ENCODE results near the gene FUT3.

The FUT3 gene

DNA sequence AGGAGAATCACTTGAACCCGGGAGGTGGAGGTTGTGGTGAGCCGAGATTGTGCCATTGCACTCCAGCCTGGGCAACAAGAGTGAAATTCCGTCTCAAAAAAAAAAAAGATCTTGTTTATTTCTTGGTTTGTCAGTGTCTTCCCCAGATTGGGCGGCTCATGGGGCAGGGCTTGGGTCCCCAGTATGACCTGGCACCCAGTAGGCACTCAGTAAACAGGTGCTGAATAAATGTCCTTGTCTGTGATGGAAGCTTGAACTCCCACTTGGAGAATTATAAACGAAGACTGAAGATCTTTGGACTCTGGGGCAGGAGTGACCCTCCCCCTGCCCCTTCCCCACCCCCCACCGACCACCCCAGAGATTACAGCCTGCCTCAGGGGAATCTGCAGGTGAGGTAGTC is 28.9 kb upstream of the FUT3 start:
- no peak for TF ChIP-seq REST (IDR thresholded peaks at IDR 0.05; ENCODE audit: insufficient read depth in 1 of 2, low read depth in 2 of 2, low read length in 2 of 2)
- TF ChIP-seq TAF1 (IDR thresholded peaks at IDR 0.05; ENCODE audit: borderline replicate concordance, insufficient read depth, low read length), result no peak
- no peak for TF ChIP-seq POLR2AphosphoS5 (IDR thresholded peaks at IDR 0.05; ENCODE audit: low read depth, low read length)
- no peak for TF ChIP-seq FOXP2 (optimal IDR thresholded peaks at IDR 0.05; ENCODE audit: borderline replicate concordance, extremely low read depth, extremely low read length, insufficient read depth)
- no peak for TF ChIP-seq SIN3A (IDR thresholded peaks at IDR 0.05; ENCODE audit: borderline replicate concordance, insufficient read depth, low read length)

GRCh38 chr19:5877882-5878281 is 26.6 kb upstream of the FUT3 start:
- TF ChIP-seq POLR2AphosphoS5 (IDR thresholded peaks at IDR 0.05; ENCODE audit: low read depth, low read length) (no peak), TAF1 (IDR thresholded peaks at IDR 0.05; ENCODE audit: borderline replicate concordance, insufficient read depth, low read length) (no peak), SIN3A (IDR thresholded peaks at IDR 0.05; ENCODE audit: borderline replicate concordance, insufficient read depth, low read length) (no peak), FOXP2 (optimal IDR thresholded peaks at IDR 0.05; ENCODE audit: borderline replicate concordance, extremely low read depth, extremely low read length, insufficient read depth) (no peak), REST (IDR thresholded peaks at IDR 0.05; ENCODE audit: insufficient read depth in 1 of 2, low read depth in 2 of 2, low read length in 2 of 2) (no peak)

GRCh38 chr19:5877427-5877826 is 26.2 kb upstream of the FUT3 start:
- no peak for TF ChIP-seq TAF1 (IDR thresholded peaks at IDR 0.05; ENCODE audit: borderline replicate concordance, insufficient read depth, low read length)
- no peak for TF ChIP-seq REST (IDR thresholded peaks at IDR 0.05; ENCODE audit: insufficient read depth in 1 of 2, low read depth in 2 of 2, low read length in 2 of 2)
- TF ChIP-seq POLR2AphosphoS5 (IDR thresholded peaks at IDR 0.05; ENCODE audit: low read depth, low read length), result no peak
- no peak for TF ChIP-seq SIN3A (IDR thresholded peaks at IDR 0.05; ENCODE audit: borderline replicate concordance, insufficient read depth, low read length)
- TF ChIP-seq FOXP2 (optimal IDR thresholded peaks at IDR 0.05; ENCODE audit: borderline replicate concordance, extremely low read depth, extremely low read length, insufficient read depth), result no peak

GRCh38 chr19:5873617-5874199 is 22.5 kb upstream of the FUT3 start:
- TF ChIP-seq FOXP2 (optimal IDR thresholded peaks at IDR 0.05; ENCODE audit: borderline replicate concordance, extremely low read depth, extremely low read length, insufficient read depth) (no peak), REST (IDR thresholded peaks at IDR 0.05; ENCODE audit: insufficient read depth in 1 of 2, low read depth in 2 of 2, low read length in 2 of 2) (no peak), TAF1 (IDR thresholded peaks at IDR 0.05; ENCODE audit: borderline replicate concordance, insufficient read depth, low read length) (no peak), POLR2AphosphoS5 (IDR thresholded peaks at IDR 0.05; ENCODE audit: low read depth, low read length) (no peak), SIN3A (IDR thresholded peaks at IDR 0.05; ENCODE audit: borderline replicate concordance, insufficient read depth, low read length) (no peak)

All from PFSK-1 (cell line).